ENCODE measurements around the gene DYNC1I1. TPM values are rescaled to one million over a fixed set of nuclear protein-coding genes. Genes with fewer than 3 reads are reported as not detected.

The DYNC1I1 gene
- total and polyA plus RNA-seq, 2 of the 4 experiments (the other 2 are of a cell fraction), result under 0.01 to 0.15 TPM

- H3K79me1 ChIP-seq (ENCODE audit: low read depth in 1 of 2, low read length in 2 of 2), result no peaks in the 10 kb centered on the region
- no peak overlapping the region for H3K56ac ChIP-seq (ENCODE audit: extremely low read depth, insufficient read depth, low read length)
- H2AK5ac ChIP-seq (ENCODE audit: low read depth, low read length), result no peak overlapping the region
- H4K91ac ChIP-seq (ENCODE audit: insufficient read depth, low read depth, low read length), result no peak overlapping the region
- H3K27me3 ChIP-seq (ENCODE audit: control insufficient read depth, insufficient read depth, low read length), result no peaks in the 10 kb centered on the region
- no peaks in the 10 kb centered on the region for H3K4me1 ChIP-seq (ENCODE audit: control insufficient read depth, insufficient read depth, low read length)
- no peak for ATAC-seq (ENCODE audit: low read depth)
- no peak overlapping the region for H3K9ac ChIP-seq (ENCODE audit: low read depth, low read length)
- TF ChIP-seq MAFK (IDR thresholded peaks at IDR 0.05; ENCODE audit: low read depth, low read length), result peak; percentile 63
- TF ChIP-seq MXI1 (IDR thresholded peaks at IDR 0.05; ENCODE audit: borderline replicate concordance, low read depth, low read length), result no peak
- TF ChIP-seq RAD21 (IDR thresholded peaks at IDR 0.05; ENCODE audit: low read length), result no peak
- TF ChIP-seq CHD1 (IDR thresholded peaks at IDR 0.05; ENCODE audit: low read depth, low read length), result no peak
- TF ChIP-seq RCOR1 (IDR thresholded peaks at IDR 0.05; ENCODE audit: insufficient replicate concordance, low read length), result no peak
- intact Hi-C loops (cut with micrococcal nuclease) (no loop called here), in situ Hi-C loops (cut with MboI; ENCODE audit: low sequenced_read_pairs) (no loop called here), dilution Hi-C loops (cut with HindIII; ENCODE audit: low sequenced_read_pairs, unreplicated experiment) (no loop called here)
- no peak overlapping the region for H2BK120ac ChIP-seq (ENCODE audit: low read depth, low read length)
- H3K4me3 ChIP-seq (ENCODE audit: insufficient read depth, low read depth, low read length), result no peak overlapping the region
- H3K18ac ChIP-seq (ENCODE audit: low read depth, low read length), result no peak overlapping the region
- DNase-seq, result no peak
- no peaks in the 10 kb centered on the region for H3K9me3 ChIP-seq (ENCODE audit: control insufficient read depth, insufficient read depth, low read length)
- H3K14ac ChIP-seq (replicated peaks; ENCODE audit: low read depth, low read length), result no peak overlapping the region
- H3K27ac ChIP-seq (ENCODE audit: insufficient read depth, low read length), result no peak overlapping the region
- H2BK15ac ChIP-seq (ENCODE audit: low read depth, low read length), result no peak overlapping the region
- ChIA-PET CTCF (no interaction called here), POLR2A (ENCODE audit: unreplicated experiment) (no interaction called here)
- no peak overlapping the region for H3K4me2 ChIP-seq (ENCODE audit: low read depth, low read length)
- H2BK5ac ChIP-seq (ENCODE audit: low read depth, low read length, poor library complexity, severe bottlenecking), result no peak overlapping the region
- BruUV-seq (replicated peaks), result no TSS peak
- no peaks in the 10 kb centered on the region for H3K9me1 ChIP-seq (ENCODE audit: insufficient read depth, low read length)
- H2BK20ac ChIP-seq (ENCODE audit: low read depth, low read length), result no peak overlapping the region
- H3K36me3 ChIP-seq (ENCODE audit: control insufficient read depth, insufficient read depth, low read length), result no peaks in the 10 kb centered on the region
- H3K23ac ChIP-seq (ENCODE audit: low read depth, low read length), result no peak overlapping the region
- no peak overlapping the region for H2AK9ac ChIP-seq (replicated peaks; ENCODE audit: low read depth, low read length, poor library complexity)
- H4K5ac ChIP-seq (ENCODE audit: low read depth, low read length), result no peak overlapping the region
- no peak overlapping the region for H3K4ac ChIP-seq (ENCODE audit: low read depth, low read length)
- H4K20me1 ChIP-seq (ENCODE audit: insufficient read depth, low read length), result no peaks in the 10 kb centered on the region
- H2AFZ ChIP-seq (replicated peaks; ENCODE audit: low read length, poor library complexity), result no peak overlapping the region
- no peak overlapping the region for H4K8ac ChIP-seq (ENCODE audit: low read depth in 2 of 2, low read length in 2 of 2)
Measured at GRCh38 chr7:95893484-95893883, 121.1 kb downstream of the DYNC1I1 start.
